GM12878 (cell line): Measurements from ENCODE around the gene PVALEF. TPM values are rescaled to one million over a fixed set of nuclear protein-coding genes. Genes with fewer than 3 reads are reported as not detected.

ENCODE experiments used
- ATAC-seq: fragments of 200-7000 bp; cut with Tn5 transposase; 3 replicates; pipeline ENCODE4 v1.9.1; 2020; ENCODE audit warnings: mild to moderate bottlenecking, moderate library complexity
- BruUV-seq: library from RNA; stranded (reverse); fragments of 400-500 nt; replicated peaks from 2 replicates; lab custom pipeline; 2021; lab: Mats Ljungman, UMichigan
- CTCF ChIA-PET: fragments of 300-600 bp; sonication (Branson Sonifier 250); formaldehyde crosslinking; extraction: SDS; loops from one replicate; lab custom pipeline; 2021; ENCODE audit warnings: inconsistent platforms; lab: Yijun Ruan, JAX
- POLR2A ChIA-PET: fragments of 350-600 bp; formaldehyde crosslinking; extraction: SDS; loops from one replicate; lab custom pipeline; 2021; ENCODE audit warnings: inconsistent platforms; lab: Charles Lee
- RAD21 ChIA-PET: fragments of 300-600 bp; sonication (Branson Sonifier 250); formaldehyde crosslinking; loops from one replicate; lab custom pipeline; 2023; ENCODE audit warnings: antibody characterized with exemption; ENCODE audit not compliant: unreplicated experiment; lab: Charles Lee
- SMC1A ChIA-PET: fragments of 300-600 bp; sonication (Branson Sonifier 250); formaldehyde crosslinking; loops from one replicate; lab custom pipeline; 2023; ENCODE audit not compliant: unreplicated experiment, uncharacterized antibody; lab: Charles Lee
- DNase-seq: peaks from one replicate; pipeline ENCODE4 v3.0.0-alpha.2; 2011; ENCODE audit warnings: low read depth, low spot score
- FAIRE-seq: peaks from 3 replicates; lab custom pipeline; 2011; peaks lifted over from hg19 to GRCh38; lab: Jason Lieb, UNC
- H2AFZ ChIP-seq: 2 replicates; pipeline ENCODE4 v1.6.0; 2011; ENCODE audit warnings: low read depth, low read length, control low read depth; ENCODE audit not compliant: control insufficient read depth
- H3K27ac ChIP-seq: 2 replicates; pipeline ENCODE4 v1.5.1; 2011; ENCODE audit warnings: control low read depth; ENCODE audit not compliant: control insufficient read depth, insufficient read depth
- H3K27me3 ChIP-seq, 2 experiments: replicated peaks in 1 of 2; 2 replicates each; pipeline versions ENCODE4 v1.6.0 to v1.6.1; 2011; ENCODE audit warnings: low read length in 1 of 2; ENCODE audit not compliant: control insufficient read depth in 2 of 2, insufficient read depth in 2 of 2
- H3K36me3 ChIP-seq, 2 experiments: 2 replicates each; pipeline ENCODE4 v1.5.1; 2011; ENCODE audit warnings: low read length in 1 of 2; ENCODE audit not compliant: control insufficient read depth in 2 of 2, insufficient read depth in 2 of 2
- H3K4me1 ChIP-seq: 2 replicates; pipeline ENCODE4 v1.6.1; 2011; ENCODE audit warnings: mild to moderate bottlenecking, low read length, moderate library complexity, mixed read lengths; ENCODE audit not compliant: control insufficient read depth, insufficient read depth
- H3K4me2 ChIP-seq: 2 replicates; pipeline ENCODE4 v1.6.0; 2011; ENCODE audit warnings: control low read depth; ENCODE audit not compliant: control insufficient read depth, insufficient read depth
- H3K4me3 ChIP-seq: fragments of 200-600 bp; sonication (generic); 2 replicates; pipeline ENCODE4 v1.5.1; 2016
- H3K79me2 ChIP-seq: 2 replicates; pipeline ENCODE4 v1.6.0; 2011; ENCODE audit warnings: low read length; ENCODE audit not compliant: control insufficient read depth, insufficient read depth
- H3K9ac ChIP-seq: 2 replicates; pipeline ENCODE4 v1.8.0; 2011; ENCODE audit warnings: low read length, control low read depth, mixed read lengths; ENCODE audit not compliant: control insufficient read depth, insufficient read depth
- H3K9me3 ChIP-seq: replicated peaks from 3 replicates; pipeline ENCODE4 v1.5.1; 2011; ENCODE audit warnings: mild to moderate bottlenecking, low read length; ENCODE audit not compliant: control insufficient read depth, insufficient read depth
- H4K20me1 ChIP-seq: 2 replicates; pipeline ENCODE4 v1.6.0; 2011; ENCODE audit not compliant: control insufficient read depth, insufficient read depth
- ATF3 ChIP-seq: IDR thresholded peaks from 2 replicates; pipeline ENCODE4 v1.6.1; 2011; ENCODE audit warnings: low read depth, mild to moderate bottlenecking, low read length, moderate library complexity, borderline replicate concordance; ENCODE audit errors: extremely low read depth
- ATF7 ChIP-seq: fragments of 450-650 bp; IDR thresholded peaks from 2 replicates; pipeline ENCODE4 v1.6.1; 2016; ENCODE audit warnings: low read depth, mild to moderate bottlenecking
- RAD21 ChIP-seq: IDR thresholded peaks from 2 replicates; pipeline ENCODE4 v1.6.1; 2011; ENCODE audit warnings: mild to moderate bottlenecking, low read depth, low read length, moderate library complexity; ENCODE audit not compliant: insufficient read depth
- WGBS: methylation state at CpG from one replicate; pipeline ENCODE4 v1.1.6; 2016; ENCODE audit warnings: low lambda C conversion rate; ENCODE audit not compliant: insufficient replicate concordance, insufficient coverage; ENCODE audit errors: missing lambda C conversion rate; 5-methylcytosine and 5-hydroxymethylcytosine counted together
- in situ Hi-C: fragments of 300-500 bp; cut with MboI; formaldehyde crosslinking; loops from 9 replicates; pipeline ENCODE4 v1.14.3; 2018; ENCODE audit warnings: mixed read lengths
- intact Hi-C: fragments of 100-400 bp; cut with micrococcal nuclease; formaldehyde crosslinking; loops from one replicate; pipeline ENCODE4 v1.14.2; 2022; ENCODE audit not compliant: unreplicated experiment
- polyA plus RNA-seq, 11 experiments: library from polyadenylated mRNA; depleted of rRNA in 4 of 11; unstranded in 6 of 11; stranded (reverse) in 5 of 11; fragments of >200 nt; fragmentation: Nextera tagmentation in 4 of 11; fragmentation: Illumina TruSeq in 1 of 11; extraction: Ambion mirVana in 4 of 11; extraction: Trizol in 1 of 11; gene quantifications; 1 replicate in 1 of 11; 2 replicates in 10 of 11; pipeline versions ENCODE4 v1.2.1 to v1.2.3, GENCODE V29; 2011 to 2016; ENCODE audit warnings: inconsistent platforms in 2 of 11, missing spikeins in 2 of 11, low read depth in 1 of 11
- total RNA-seq, 4 experiments: library from RNA; depleted of rRNA in 3 of 4; stranded (reverse); fragments of >200 nt in 3 of 4; fragmentation: Illumina TruSeq in 1 of 4; extraction: Trizol in 1 of 4; gene quantifications; 2 replicates each; pipeline versions ENCODE4 v1.2.1 to v1.2.3, GENCODE V29; 2013 to 2021
- TF ChIP-seq, protein P1 (sequence below): fragments of 150-350 bp; IDR thresholded peaks from 2 replicates; pipeline ENCODE4 v1.6.1; 2014; ENCODE audit warnings: mild to moderate bottlenecking, low read depth, low read length
- TF ChIP-seq, protein P2 (sequence below): IDR thresholded peaks from 2 replicates; pipeline ENCODE4 v1.6.1; 2011; ENCODE audit warnings: low read depth, low read length, improper control_type of control experiment, borderline replicate concordance

Gene PVALEF
- total and polyA plus RNA-seq, 10 of the 15 experiments (the other 5 are each of a cell fraction or from before 2014, with no cell fraction given) = not detected

DNA sequence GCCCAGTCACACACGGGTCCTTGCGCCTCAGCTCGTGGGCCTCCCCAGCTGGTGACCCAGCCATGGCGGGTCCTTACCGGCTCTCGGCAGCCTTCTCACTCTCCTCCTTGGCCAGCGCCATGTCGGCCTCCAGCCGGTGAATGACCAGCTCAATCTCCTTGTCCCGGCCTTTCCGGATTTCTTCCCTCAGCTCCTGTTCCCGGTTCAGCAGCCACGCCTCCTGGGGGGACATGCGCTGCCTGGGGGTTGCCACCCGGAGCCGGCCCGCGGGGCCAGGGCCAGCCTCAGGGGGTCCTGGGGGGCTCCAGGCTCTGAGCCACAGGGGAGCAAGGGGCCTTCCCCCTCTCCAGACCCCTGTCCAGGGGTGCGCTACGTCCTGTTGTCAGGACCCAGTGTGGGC lies 25.8 kb downstream of the PVALEF start:
- intact Hi-C loops = no loop called here
- ChIA-PET SMC1A (no interaction called here), POLR2A (no interaction called here), RAD21 (interaction anchor here (0.5 kb wide), 1 partner anchor 20 kb away, joined by 3 read pairs; no protein-coding TSS in a partner anchor), CTCF (no interaction called here)
- TF ChIP-seq, protein P1, sequence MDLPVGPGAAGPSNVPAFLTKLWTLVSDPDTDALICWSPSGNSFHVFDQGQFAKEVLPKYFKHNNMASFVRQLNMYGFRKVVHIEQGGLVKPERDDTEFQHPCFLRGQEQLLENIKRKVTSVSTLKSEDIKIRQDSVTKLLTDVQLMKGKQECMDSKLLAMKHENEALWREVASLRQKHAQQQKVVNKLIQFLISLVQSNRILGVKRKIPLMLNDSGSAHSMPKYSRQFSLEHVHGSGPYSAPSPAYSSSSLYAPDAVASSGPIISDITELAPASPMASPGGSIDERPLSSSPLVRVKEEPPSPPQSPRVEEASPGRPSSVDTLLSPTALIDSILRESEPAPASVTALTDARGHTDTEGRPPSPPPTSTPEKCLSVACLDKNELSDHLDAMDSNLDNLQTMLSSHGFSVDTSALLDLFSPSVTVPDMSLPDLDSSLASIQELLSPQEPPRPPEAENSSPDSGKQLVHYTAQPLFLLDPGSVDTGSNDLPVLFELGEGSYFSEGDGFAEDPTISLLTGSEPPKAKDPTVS = no peak
- no peak for TF ChIP-seq ATF3
- no peak for TF ChIP-seq RAD21
- TF ChIP-seq, protein P2, sequence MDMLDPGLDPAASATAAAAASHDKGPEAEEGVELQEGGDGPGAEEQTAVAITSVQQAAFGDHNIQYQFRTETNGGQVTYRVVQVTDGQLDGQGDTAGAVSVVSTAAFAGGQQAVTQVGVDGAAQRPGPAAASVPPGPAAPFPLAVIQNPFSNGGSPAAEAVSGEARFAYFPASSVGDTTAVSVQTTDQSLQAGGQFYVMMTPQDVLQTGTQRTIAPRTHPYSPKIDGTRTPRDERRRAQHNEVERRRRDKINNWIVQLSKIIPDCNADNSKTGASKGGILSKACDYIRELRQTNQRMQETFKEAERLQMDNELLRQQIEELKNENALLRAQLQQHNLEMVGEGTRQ = no peak
- TF ChIP-seq ATF7 = no peak
- FAIRE-seq (no peak), ATAC-seq (no peak), DNase-seq (no peak)
- Histone ChIP-seq H4K20me1 (no peaks in the 10 kb centered on the region), H3K4me2 (no peak overlapping the region), H3K4me3 (no peak overlapping the region), H3K27me3 (no peaks in the 10 kb centered on the region), H3K79me2 (no peaks in the 10 kb centered on the region), H3K36me3 (peaks cover 0 to 1% of the 10 kb centered on the region in 2 experiments; a peak in 2 of 4 replicates), H3K27ac (no peak overlapping the region), H2AFZ (no peak overlapping the region), H3K4me1 (peaks cover 3% of the 10 kb centered on the region; the same call in 1 of the 2 replicates), H3K9ac (no peak overlapping the region), H3K9me3 (no peaks in the 10 kb centered on the region)
- BruUV-seq = no TSS peak
- 86% methylated on average over 20 of the region's 20 CpGs for WGBS
- in situ Hi-C loops = no loop called here
